Stimulated activated CD4-positive, alpha-beta T cell treated with anti-CD3 and anti-CD28 coated beads, Interleukin-1b, Interleukin-23, amount 100 ng/mL, for 24 hours (primary cell): ENCODE data around the gene IL11RA.
"Not testable (repeated sequence)": the region's sequence is repeated elsewhere in the genome, so short reads cannot be mapped to it uniquely, and the experiment has no call there.

Experiments
- DNase-seq, 4 experiments: peaks; one replicate each; pipeline ENCODE4 v3.0.0-alpha.2; 2020; ENCODE audit warnings: low read depth in 4 of 4, low spot score in 1 of 4

Gene IL11RA

GRCh38 chr9:34628656-34629490, 23.1 kb upstream of the IL11RA start, which contains the start of gene ARID3C:
ARID3C (minus strand) TSS chr9:34629066; CDS start chr9:34628014, 1,052 bp downstream.
- DNase-seq: no peak

- no peak for DNase-seq
Measured at GRCh38 chr9:34629491-34629808, 22.5 kb upstream of the IL11RA start.

- DNase-seq: no peak
Measured at GRCh38 chr9:34630402-34631154, 21.4 kb upstream of the IL11RA start.

- no peak for DNase-seq
Measured at GRCh38 chr9:34633166-34633565, 18.8 kb upstream of the IL11RA start.

- peak in 3 of 4 experiments; percentile 52 to 62 (median 59) for DNase-seq
Measured at GRCh38 chr9:34633851-34634550, 18.0 kb upstream of the IL11RA start.

GRCh38 chr9:34634551-34635248, 17.3 kb upstream of the IL11RA start:
- no peak for DNase-seq

GRCh38 chr9:34635556-34635955, 16.4 kb upstream of the IL11RA start:
- DNase-seq: no peak

GRCh38 chr9:34636791-34637355, 15.1 kb upstream of the IL11RA start:
- DNase-seq: no peak

GRCh38 chr9:34637356-34638137, 14.4 kb upstream of the IL11RA start, which contains the start of gene SIGMAR1:
SIGMAR1 (minus strand) TSS chr9:34637787; CDS start chr9:34637697, 90 bp downstream.
- DNase-seq: peak; percentile 76 to 91 (median 88)

- DNase-seq: no peak
Measured at GRCh38 chr9:34638138-34638445, 13.9 kb upstream of the IL11RA start.

GRCh38 chr9:34639322-34639721, 12.7 kb upstream of the IL11RA start:
- not testable (repeated sequence) for DNase-seq

GRCh38 chr9:34642679-34643078, 9.3 kb upstream of the IL11RA start:
- no peak for DNase-seq

- DNase-seq: no peak
Measured at GRCh38 chr9:34644766-34645314, 7.1 kb upstream of the IL11RA start.

- DNase-seq: peak; percentile 91 to 98 (median 94)
Measured at GRCh38 chr9:34646211-34647083, 5.5 kb upstream of the IL11RA start, which contains the start of gene GALT. GALT (plus strand) TSS chr9:34646675; CDS start chr9:34646705, 30 bp downstream.

GRCh38 chr9:34647084-34647403, 4.9 kb upstream of the IL11RA start:
- DNase-seq: no peak

- DNase-seq: no peak
Measured at GRCh38 chr9:34647651-34648050, 4.3 kb upstream of the IL11RA start.

GRCh38 chr9:34648673-34649072, 3.3 kb upstream of the IL11RA start:
- DNase-seq: no peak

- no peak for DNase-seq
Measured at GRCh38 chr9:34650816-34651215, 1.2 kb upstream of the IL11RA start.

- DNase-seq: no peak
Measured at GRCh38 chr9:34651321-34651720, 664 bp upstream of the IL11RA start.
